Stimulated activated naive B cell treated with anti-CD40 and anti-IgM and Interleukin-4, amounts not matched to agents 10 μg/mL and 1 μg/mL and 100 μg/mL, for 72 hours (primary cell): ENCODE data around the gene AQP1.

Experiments used
- ATAC-seq, 2 donors: fragments of 150-1000 bp; cut with Tn5 transposase; replicated peaks; 2 replicates each; pipeline ENCODE4 v1.10.0; 2021; ENCODE audit warnings: moderate library complexity in 1 of 2
- DNase-seq: peaks from one replicate; pipeline ENCODE4 v3.0.0; 2021
- H3K27ac Mint-ChIP-seq: one replicate; pipeline ENCODE4 v1.8.0; 2022; ENCODE audit warnings: mild to moderate bottlenecking, mixed read lengths
- H3K27me3 Mint-ChIP-seq, 2 donors: one replicate each; pipeline ENCODE4 v1.8.0; 2022; ENCODE audit warnings: mixed read lengths in 2 of 2
- H3K36me3 Mint-ChIP-seq, 2 donors: one replicate each; pipeline ENCODE4 v1.8.0; 2022; ENCODE audit warnings: mixed read lengths in 2 of 2, mild to moderate bottlenecking in 1 of 2
- H3K4me1 Mint-ChIP-seq, 2 donors: one replicate each; pipeline ENCODE4 v1.8.0; 2022; ENCODE audit warnings: mixed read lengths in 2 of 2, mild to moderate bottlenecking in 1 of 2
- H3K4me3 Mint-ChIP-seq, 2 donors: one replicate each; pipeline ENCODE4 v1.8.0; 2022; ENCODE audit warnings: mild to moderate bottlenecking in 2 of 2, mixed read lengths in 2 of 2, moderate library complexity in 1 of 2
- H3K9me3 Mint-ChIP-seq, 2 donors: one replicate each; pipeline ENCODE4 v1.8.0; 2022; ENCODE audit warnings: mixed read lengths in 2 of 2, mild to moderate bottlenecking in 1 of 2

AQP1 gene

DNA sequence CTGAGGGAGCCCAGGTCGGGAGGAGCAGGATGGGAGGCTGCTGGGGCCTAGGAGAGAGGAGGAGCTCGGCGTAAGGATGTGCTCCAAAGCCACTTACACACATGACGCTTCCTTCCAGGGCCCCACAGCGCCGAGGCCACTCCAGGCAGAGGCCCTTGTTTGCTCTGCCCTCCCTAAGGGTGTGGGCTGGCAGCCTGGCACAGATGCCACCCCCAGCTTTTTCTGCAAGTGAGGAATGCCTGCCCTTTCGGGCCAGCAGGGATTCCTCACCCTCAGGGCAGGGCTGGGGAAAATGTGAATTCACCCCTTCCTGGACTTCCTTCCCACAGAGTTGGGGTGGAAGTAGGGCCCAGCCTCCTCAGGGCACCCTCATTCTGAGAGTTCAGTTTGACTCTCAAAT is 5.6 kb upstream of the AQP1 start:
- H3K9me3 Mint-ChIP-seq, result no peaks in the 10 kb centered on the region
- DNase-seq, result no peak
- no peaks in the 10 kb centered on the region for H3K36me3 Mint-ChIP-seq
- peaks cover 0 to 4% of the 10 kb centered on the region in 2 donors for H3K27me3 Mint-ChIP-seq
- peaks cover 0 to 3% of the 10 kb centered on the region in 2 donors for H3K4me1 Mint-ChIP-seq
- H3K27ac Mint-ChIP-seq, result no peak overlapping the region
- no peak for ATAC-seq
- no peak overlapping the region for H3K4me3 Mint-ChIP-seq

- Mint-ChIP-seq H3K4me1 (peaks cover 0 to 3% of the 10 kb centered on the region in 2 donors), H3K4me3 (no peak overlapping the region), H3K27ac (no peak overlapping the region), H3K27me3 (peaks cover 0 to 4% of the 10 kb centered on the region in 2 donors), H3K9me3 (no peaks in the 10 kb centered on the region), H3K36me3 (no peaks in the 10 kb centered on the region)
- DNase-seq, result no peak
- peak in 1 of 2 donors; percentile 17 for ATAC-seq
These were observed 5.0 kb upstream of the AQP1 start for GRCh38 chr7:30906515-30907240.

DNA sequence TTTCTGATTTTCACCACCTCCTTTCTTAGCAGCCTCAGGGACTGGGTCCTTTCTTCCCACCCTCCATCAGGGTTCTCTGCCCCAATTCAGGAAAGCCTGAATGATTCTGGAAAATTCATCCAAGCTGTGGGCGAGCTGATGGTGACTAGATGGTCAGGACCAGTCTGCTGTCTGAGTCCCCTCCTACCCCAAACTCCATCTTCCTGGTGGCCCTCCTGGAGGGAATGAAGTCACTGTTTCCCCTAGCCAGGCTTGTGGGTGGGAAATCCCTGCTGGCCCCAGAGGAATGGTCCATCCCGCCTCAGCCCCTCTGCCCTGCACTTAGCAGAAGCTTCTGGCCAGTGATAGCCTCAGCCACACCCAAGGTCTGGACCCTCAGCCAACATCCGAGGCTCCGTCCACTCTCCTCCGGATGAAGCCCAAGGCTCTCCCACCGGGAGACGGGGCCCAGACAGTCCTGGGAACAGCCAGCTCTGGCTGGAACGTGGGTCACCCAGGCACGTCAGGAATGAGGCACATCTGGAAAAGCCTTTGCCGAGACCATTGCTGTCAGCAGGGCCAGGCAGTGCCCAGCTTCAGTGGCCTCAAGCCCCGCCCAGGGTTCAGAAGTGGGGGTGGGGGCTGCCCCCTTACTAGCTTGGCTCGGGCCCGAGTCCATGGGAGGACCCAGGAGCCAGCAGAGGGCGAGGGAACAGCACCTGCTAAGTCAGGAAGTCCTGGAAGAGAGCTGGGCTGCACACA is 4.0 kb upstream of the AQP1 start:
- H3K27ac Mint-ChIP-seq, result no peak overlapping the region
- H3K27me3 Mint-ChIP-seq, result peaks cover 0 to 4% of the 10 kb centered on the region in 2 donors
- DNase-seq (no peak), ATAC-seq (no peak)
- no peak overlapping the region for H3K4me3 Mint-ChIP-seq
- peaks cover 0 to 3% of the 10 kb centered on the region in 2 donors for H3K4me1 Mint-ChIP-seq
- no peaks in the 10 kb centered on the region for H3K36me3 Mint-ChIP-seq
- no peaks in the 10 kb centered on the region for H3K9me3 Mint-ChIP-seq

GRCh38 chr7:30908681-30909080 is 3.0 kb upstream of the AQP1 start:
- Mint-ChIP-seq H3K27ac (no peak overlapping the region), H3K36me3 (no peaks in the 10 kb centered on the region), H3K9me3 (no peaks in the 10 kb centered on the region), H3K27me3 (peaks cover 0 to 4% of the 10 kb centered on the region in 2 donors), H3K4me1 (peaks cover 0 to 3% of the 10 kb centered on the region in 2 donors), H3K4me3 (no peak overlapping the region)
- no peak for DNase-seq
- ATAC-seq, result no peak

DNA sequence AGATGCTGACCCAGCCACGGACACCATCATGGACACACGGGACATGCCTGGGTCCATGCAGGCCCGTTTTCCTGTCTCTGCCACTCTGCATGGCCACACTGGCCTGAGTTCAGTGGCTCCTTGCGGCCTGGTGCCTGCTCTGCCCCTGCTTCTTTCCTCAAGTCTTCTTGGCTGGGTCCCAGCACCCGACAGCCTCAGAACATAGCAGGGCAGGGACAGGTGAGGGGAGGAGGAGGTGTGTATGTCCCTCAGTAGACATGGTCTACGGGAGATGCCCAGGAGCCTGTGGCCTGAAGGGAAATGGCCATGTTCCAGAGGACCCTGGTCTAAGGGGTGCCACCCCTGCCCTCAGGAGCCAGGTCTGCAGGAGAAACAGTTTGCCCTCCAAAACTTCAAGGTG is 2.2 kb upstream of the AQP1 start:
- Mint-ChIP-seq H3K36me3 (no peaks in the 10 kb centered on the region), H3K4me3 (no peak overlapping the region), H3K27me3 (peaks cover 0 to 4% of the 10 kb centered on the region in 2 donors), H3K9me3 (no peaks in the 10 kb centered on the region), H3K27ac (no peak overlapping the region), H3K4me1 (peaks cover 0 to 3% of the 10 kb centered on the region in 2 donors)
- DNase-seq (no peak), ATAC-seq (no peak)

DNA sequence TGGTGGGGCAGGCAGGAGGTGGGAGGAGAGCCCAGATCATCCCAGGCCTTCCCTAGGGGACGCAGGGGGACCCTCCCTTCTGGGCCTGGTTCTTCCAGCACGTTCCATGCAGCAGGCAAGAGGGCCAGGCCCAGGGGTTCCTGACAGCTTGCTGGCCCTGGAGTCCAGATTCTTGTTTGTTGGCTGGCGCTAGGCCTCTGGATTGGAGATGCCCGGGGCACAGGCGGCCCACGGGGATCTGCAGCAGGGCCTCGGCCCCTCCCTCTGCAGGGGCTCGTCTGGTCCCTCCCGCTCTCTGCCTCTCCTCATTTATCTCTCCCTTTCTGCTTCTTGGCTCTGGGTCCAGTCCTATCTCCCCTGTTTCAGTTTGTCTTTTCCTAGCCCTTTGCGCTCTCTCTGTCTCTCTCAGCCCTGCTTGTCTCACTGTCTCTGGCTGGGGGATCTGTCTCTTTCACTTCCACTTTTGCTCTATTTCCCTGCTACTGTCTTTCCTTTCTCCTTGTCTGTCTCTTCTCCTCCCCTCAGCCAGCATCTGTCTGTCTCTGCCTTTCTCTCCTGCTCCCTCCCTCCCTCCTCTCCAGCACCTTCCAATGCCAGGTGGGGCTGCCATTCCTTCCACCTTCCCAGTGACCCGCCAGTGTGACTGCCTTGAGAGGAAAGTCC is 1.1 kb upstream of the AQP1 start:
- peak overlapping the region; percentile 48 for H3K27ac Mint-ChIP-seq
- DNase-seq, result no peak
- H3K36me3 Mint-ChIP-seq, result no peaks in the 10 kb centered on the region

GRCh38 chr7:30911133-30911532 is 520 bp upstream of the AQP1 start:
- Mint-ChIP-seq H3K27me3 (peaks cover 0 to 4% of the 10 kb centered on the region in 2 donors), H3K36me3 (no peaks in the 10 kb centered on the region), H3K27ac (no peak overlapping the region), H3K9me3 (no peaks in the 10 kb centered on the region), H3K4me3 (no peak overlapping the region), H3K4me1 (peaks cover 0 to 3% of the 10 kb centered on the region in 2 donors)
- ATAC-seq (no peak), DNase-seq (no peak)

More for the DNA sequence above, 1.1 kb upstream of the AQP1 start:
- Mint-ChIP-seq H3K9me3 (no peaks in the 10 kb centered on the region), H3K27me3 (peaks cover 0 to 4% of the 10 kb centered on the region in 2 donors), H3K4me3 (no peak overlapping the region), H3K4me1 (peaks cover 0 to 3% of the 10 kb centered on the region in 2 donors)
- ATAC-seq, result no peak

DNA sequence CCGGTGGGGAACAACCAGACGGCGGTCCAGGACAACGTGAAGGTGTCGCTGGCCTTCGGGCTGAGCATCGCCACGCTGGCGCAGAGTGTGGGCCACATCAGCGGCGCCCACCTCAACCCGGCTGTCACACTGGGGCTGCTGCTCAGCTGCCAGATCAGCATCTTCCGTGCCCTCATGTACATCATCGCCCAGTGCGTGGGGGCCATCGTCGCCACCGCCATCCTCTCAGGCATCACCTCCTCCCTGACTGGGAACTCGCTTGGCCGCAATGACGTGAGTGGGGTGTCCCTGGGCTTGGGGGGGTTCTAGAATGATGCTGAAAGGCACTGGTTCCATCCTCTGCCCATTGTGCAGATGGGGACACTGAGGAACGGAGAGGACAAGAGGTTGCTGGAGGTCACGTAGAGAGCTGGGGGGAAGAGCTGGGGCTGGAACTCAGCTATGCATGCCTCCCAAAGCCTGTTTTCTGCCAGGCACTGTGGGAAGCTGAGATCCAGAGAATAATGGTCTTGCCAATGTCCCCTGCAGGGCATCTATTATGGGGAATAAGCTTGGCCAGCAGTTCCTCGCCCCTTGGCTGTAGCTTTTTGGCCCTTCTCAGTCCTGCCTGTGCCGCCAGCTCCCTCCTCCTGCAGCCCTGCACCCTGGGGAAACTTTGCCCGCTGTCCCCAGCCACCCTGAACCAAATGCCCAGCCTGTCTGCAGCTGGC is 523 bp downstream of the AQP1 start:
- DNase-seq, result no peak
- Mint-ChIP-seq H3K27me3 (peaks cover 0 to 4% of the 10 kb centered on the region in 2 donors), H3K4me1 (peaks cover 0 to 3% of the 10 kb centered on the region in 2 donors), H3K36me3 (no peaks in the 10 kb centered on the region), H3K27ac (peak overlapping the region; percentile 47), H3K9me3 (no peaks in the 10 kb centered on the region), H3K4me3 (no peak overlapping the region)
- ATAC-seq, result no peak

DNA sequence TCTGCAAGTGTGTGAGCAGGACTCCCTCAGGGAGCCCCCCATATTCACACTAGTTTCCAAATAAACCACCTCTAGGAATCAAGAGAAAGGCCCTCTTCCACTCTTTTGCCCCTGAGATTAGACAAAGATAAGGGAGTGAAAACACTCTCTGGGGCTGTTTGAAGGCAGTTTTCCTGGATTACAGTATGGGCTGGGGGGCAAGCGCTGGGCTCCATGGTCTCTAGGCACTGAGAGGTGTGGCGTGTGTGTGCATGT is 1.0 kb downstream of the AQP1 start:
- H3K27ac Mint-ChIP-seq, result no peak overlapping the region
- no peak overlapping the region for H3K4me3 Mint-ChIP-seq
- peaks cover 0 to 3% of the 10 kb centered on the region in 2 donors for H3K4me1 Mint-ChIP-seq

DNA sequence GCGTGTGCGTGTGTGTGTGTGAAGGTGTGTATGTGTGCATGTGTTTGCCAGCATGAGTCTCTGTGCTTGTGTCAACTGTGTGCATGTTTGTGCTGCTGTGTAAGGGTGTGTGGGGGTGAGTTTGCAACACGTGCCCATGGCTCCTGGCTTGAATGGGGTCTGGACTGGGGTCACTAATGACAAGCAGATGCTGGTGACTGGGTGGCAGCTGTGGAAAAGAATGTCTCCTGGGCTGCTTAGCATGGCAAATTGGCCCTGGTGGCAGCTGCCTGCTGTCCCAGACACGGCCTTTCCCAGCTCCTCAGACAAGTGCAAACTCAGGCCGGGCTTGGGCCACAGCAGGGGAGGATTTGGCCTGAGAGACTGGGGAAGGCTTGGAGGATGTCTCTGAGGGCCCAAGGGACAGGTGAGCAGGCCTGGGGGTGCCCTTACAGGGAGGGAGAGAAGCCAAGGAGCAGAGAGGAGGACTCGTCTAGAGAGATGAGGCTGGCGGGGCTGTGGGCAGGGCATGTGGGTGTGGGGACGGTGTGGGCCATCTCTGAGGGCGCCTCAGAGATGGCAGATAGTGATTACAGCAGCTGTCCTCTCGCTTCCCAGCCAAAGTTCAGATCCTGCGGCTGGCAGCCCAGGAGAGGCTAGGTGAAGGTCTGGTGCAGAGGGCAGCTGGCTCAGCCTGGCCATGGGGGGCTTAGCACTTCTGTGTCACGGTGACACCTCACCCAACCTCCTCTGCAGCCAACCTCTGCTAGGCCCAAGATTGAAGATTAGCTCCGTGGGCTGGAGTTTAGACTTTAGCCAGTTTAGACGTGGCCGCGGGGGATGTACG is 1.5 kb downstream of the AQP1 start:
- ATAC-seq (no peak), DNase-seq (no peak)
- no peak overlapping the region for H3K4me3 Mint-ChIP-seq
- H3K4me1 Mint-ChIP-seq, result peaks cover 0 to 3% of the 10 kb centered on the region in 2 donors
- H3K27ac Mint-ChIP-seq, result no peak overlapping the region
- no peaks in the 10 kb centered on the region for H3K9me3 Mint-ChIP-seq
- no peaks in the 10 kb centered on the region for H3K36me3 Mint-ChIP-seq
- H3K27me3 Mint-ChIP-seq, result peaks cover 0 to 4% of the 10 kb centered on the region in 2 donors

More for the DNA sequence above, 1.0 kb downstream of the AQP1 start:
- H3K9me3 Mint-ChIP-seq, result no peaks in the 10 kb centered on the region
- H3K27me3 Mint-ChIP-seq, result peaks cover 0 to 4% of the 10 kb centered on the region in 2 donors
- no peaks in the 10 kb centered on the region for H3K36me3 Mint-ChIP-seq
- ATAC-seq (no peak), DNase-seq (no peak)

DNA sequence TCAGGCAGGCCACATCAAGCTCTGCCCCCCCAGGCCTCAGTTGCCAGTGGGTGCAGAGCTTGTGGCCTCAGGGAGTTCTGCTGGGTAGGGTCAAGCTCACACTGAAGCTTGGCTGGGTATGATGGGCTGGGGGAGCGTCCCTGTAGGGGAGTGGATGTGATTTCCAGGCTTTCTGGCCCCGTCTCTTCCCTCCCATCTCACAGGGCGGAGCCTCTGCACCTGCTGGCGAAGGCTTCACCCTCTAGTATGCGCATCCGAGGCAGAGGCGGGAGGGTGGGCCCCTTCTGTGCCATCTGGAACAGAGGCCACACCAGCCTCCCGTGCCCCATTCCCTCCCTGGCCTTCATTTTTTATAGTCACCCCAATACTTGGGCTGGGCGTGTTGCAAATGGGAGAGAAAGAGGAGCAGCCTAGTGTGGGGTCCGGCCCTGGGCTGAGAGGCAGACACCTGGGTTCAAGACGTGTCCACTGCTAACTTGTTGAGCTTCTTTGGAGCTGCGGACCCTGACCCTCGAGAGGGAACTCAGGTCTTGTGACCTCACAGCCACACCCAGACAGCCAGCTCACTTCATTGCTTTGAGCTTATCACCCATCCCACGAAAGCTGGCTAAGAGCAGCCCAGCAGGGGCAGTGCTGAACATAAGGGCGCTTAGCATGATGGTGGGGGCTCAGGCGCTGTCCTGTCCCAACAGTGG is 2.3 kb downstream of the AQP1 start:
- no peak for DNase-seq
- H3K9me3 Mint-ChIP-seq, result no peaks in the 10 kb centered on the region
- H3K27me3 Mint-ChIP-seq, result peaks cover 0 to 4% of the 10 kb centered on the region in 2 donors
- H3K4me1 Mint-ChIP-seq, result peaks cover 0 to 3% of the 10 kb centered on the region in 2 donors
- H3K27ac Mint-ChIP-seq, result no peak overlapping the region
- H3K36me3 Mint-ChIP-seq, result no peaks in the 10 kb centered on the region
- H3K4me3 Mint-ChIP-seq, result no peak overlapping the region
- ATAC-seq, result no peak

- no peak overlapping the region for H3K4me3 Mint-ChIP-seq
- H3K27me3 Mint-ChIP-seq, result peaks cover 0 to 4% of the 10 kb centered on the region in 2 donors
- no peaks in the 10 kb centered on the region for H3K9me3 Mint-ChIP-seq
- H3K27ac Mint-ChIP-seq, result peak overlapping the region; percentile 26
- DNase-seq (no peak), ATAC-seq (peak in 1 of 2 donors; percentile 33)
- peaks cover 0 to 3% of the 10 kb centered on the region in 2 donors for H3K4me1 Mint-ChIP-seq
- H3K36me3 Mint-ChIP-seq, result no peaks in the 10 kb centered on the region
These were observed 2.9 kb downstream of the AQP1 start for GRCh38 chr7:30914596-30914995.

DNA sequence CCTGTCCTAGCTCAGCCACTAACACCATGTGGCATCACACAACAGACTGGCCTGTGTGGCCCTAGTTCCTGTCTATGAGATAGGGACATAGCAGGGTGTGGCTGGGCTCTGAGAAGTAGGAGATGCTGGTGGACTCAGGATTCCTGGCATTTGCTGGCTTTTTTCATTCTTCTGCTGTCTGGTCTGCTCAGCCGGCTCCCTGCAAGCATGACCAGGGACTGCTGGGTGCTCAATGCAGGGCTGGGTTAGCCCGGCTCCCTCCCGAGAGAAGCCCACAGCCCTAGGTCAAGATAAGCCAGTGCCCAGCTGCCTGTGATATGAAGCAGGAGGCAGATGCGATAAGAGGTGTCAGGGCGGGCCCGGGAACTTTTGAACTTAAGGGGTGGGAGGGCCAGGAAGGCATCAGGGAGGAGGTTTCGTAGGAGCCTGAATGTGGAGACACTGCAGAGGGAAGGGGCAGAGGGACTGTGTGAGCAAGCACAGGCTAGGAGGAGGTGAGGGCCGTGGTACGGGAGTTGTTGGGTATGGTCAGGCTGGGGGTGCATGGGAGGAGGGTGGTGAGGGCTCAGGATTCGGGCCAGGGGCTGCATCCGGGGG is 3.5 kb downstream of the AQP1 start:
- Mint-ChIP-seq H3K9me3 (no peaks in the 10 kb centered on the region), H3K27ac (no peak overlapping the region), H3K4me1 (peaks cover 0 to 3% of the 10 kb centered on the region in 2 donors), H3K27me3 (peaks cover 0 to 4% of the 10 kb centered on the region in 2 donors), H3K4me3 (no peak overlapping the region), H3K36me3 (no peaks in the 10 kb centered on the region)
- peak in 1 of 2 donors; percentile 16 for ATAC-seq
- no peak for DNase-seq
